GM12878 (cell line): ENCODE results near the gene SLC8B1. TPM values are rescaled to one million over a fixed set of nuclear protein-coding genes. Genes with fewer than 3 reads are reported as not detected.

ENCODE experiments used
- ATAC-seq: fragments of 200-7000 bp; cut with Tn5 transposase; 3 replicates; pipeline ENCODE4 v1.9.1; 2020; ENCODE audit warnings: mild to moderate bottlenecking, moderate library complexity
- BruUV-seq: library from RNA; stranded (reverse); fragments of 400-500 nt; replicated peaks from 2 replicates; lab custom pipeline; 2021; lab: Mats Ljungman, UMichigan
- CTCF ChIA-PET: fragments of 300-600 bp; sonication (Branson Sonifier 250); formaldehyde crosslinking; extraction: SDS; loops from one replicate; lab custom pipeline; 2021; ENCODE audit warnings: inconsistent platforms; lab: Yijun Ruan, JAX
- POLR2A ChIA-PET: fragments of 350-600 bp; formaldehyde crosslinking; extraction: SDS; loops from one replicate; lab custom pipeline; 2021; ENCODE audit warnings: inconsistent platforms; lab: Charles Lee
- RAD21 ChIA-PET: fragments of 300-600 bp; sonication (Branson Sonifier 250); formaldehyde crosslinking; loops from one replicate; lab custom pipeline; 2023; ENCODE audit warnings: antibody characterized with exemption; ENCODE audit not compliant: unreplicated experiment; lab: Charles Lee
- SMC1A ChIA-PET: fragments of 300-600 bp; sonication (Branson Sonifier 250); formaldehyde crosslinking; loops from one replicate; lab custom pipeline; 2023; ENCODE audit not compliant: unreplicated experiment, uncharacterized antibody; lab: Charles Lee
- DNase-seq: peaks from one replicate; pipeline ENCODE4 v3.0.0-alpha.2; 2011; ENCODE audit warnings: low read depth, low spot score
- FAIRE-seq: peaks from 3 replicates; lab custom pipeline; 2011; peaks lifted over from hg19 to GRCh38; lab: Jason Lieb, UNC
- H2AFZ ChIP-seq: 2 replicates; pipeline ENCODE4 v1.6.0; 2011; ENCODE audit warnings: low read depth, low read length, control low read depth; ENCODE audit not compliant: control insufficient read depth
- H3K27ac ChIP-seq: 2 replicates; pipeline ENCODE4 v1.5.1; 2011; ENCODE audit warnings: control low read depth; ENCODE audit not compliant: control insufficient read depth, insufficient read depth
- H3K27me3 ChIP-seq, 2 experiments: replicated peaks in 1 of 2; 2 replicates each; pipeline versions ENCODE4 v1.6.0 to v1.6.1; 2011; ENCODE audit warnings: low read length in 1 of 2; ENCODE audit not compliant: control insufficient read depth in 2 of 2, insufficient read depth in 2 of 2
- H3K36me3 ChIP-seq, 2 experiments: 2 replicates each; pipeline ENCODE4 v1.5.1; 2011; ENCODE audit warnings: low read length in 1 of 2; ENCODE audit not compliant: control insufficient read depth in 2 of 2, insufficient read depth in 2 of 2
- H3K4me1 ChIP-seq: 2 replicates; pipeline ENCODE4 v1.6.1; 2011; ENCODE audit warnings: mild to moderate bottlenecking, low read length, moderate library complexity, mixed read lengths; ENCODE audit not compliant: control insufficient read depth, insufficient read depth
- H3K4me2 ChIP-seq: 2 replicates; pipeline ENCODE4 v1.6.0; 2011; ENCODE audit warnings: control low read depth; ENCODE audit not compliant: control insufficient read depth, insufficient read depth
- H3K4me3 ChIP-seq: fragments of 200-600 bp; sonication (generic); 2 replicates; pipeline ENCODE4 v1.5.1; 2016
- H3K79me2 ChIP-seq: 2 replicates; pipeline ENCODE4 v1.6.0; 2011; ENCODE audit warnings: low read length; ENCODE audit not compliant: control insufficient read depth, insufficient read depth
- H3K9ac ChIP-seq: 2 replicates; pipeline ENCODE4 v1.8.0; 2011; ENCODE audit warnings: low read length, control low read depth, mixed read lengths; ENCODE audit not compliant: control insufficient read depth, insufficient read depth
- H3K9me3 ChIP-seq: replicated peaks from 3 replicates; pipeline ENCODE4 v1.5.1; 2011; ENCODE audit warnings: mild to moderate bottlenecking, low read length; ENCODE audit not compliant: control insufficient read depth, insufficient read depth
- H4K20me1 ChIP-seq: 2 replicates; pipeline ENCODE4 v1.6.0; 2011; ENCODE audit not compliant: control insufficient read depth, insufficient read depth
- ASH2L ChIP-seq: fragments of 300-600, 200-600 bp; sonication (generic); IDR thresholded peaks from 2 replicates; pipeline ENCODE4 v1.6.1; 2017; ENCODE audit warnings: low read depth, mild to moderate bottlenecking, borderline replicate concordance
- CHD1 ChIP-seq: IDR thresholded peaks from 2 replicates; pipeline ENCODE4 v1.6.1; 2012; ENCODE audit warnings: low read depth, low read length, improper control_type of control experiment
- CTCF ChIP-seq, 3 experiments: IDR thresholded peaks in 2 of 3; conservative IDR thresholded peaks in 1 of 3; 2 replicates each; pipeline ENCODE4 v1.5.1; 2011; ENCODE audit warnings: low read depth in 3 of 3, low read length in 3 of 3, mild to moderate bottlenecking in 3 of 3, control low read depth in 2 of 3, moderate library complexity in 2 of 3, inconsistent platforms in 1 of 3, mixed read lengths in 1 of 3; ENCODE audit not compliant: control insufficient read depth in 2 of 3, insufficient read depth in 1 of 3; ENCODE audit errors: extremely low read depth in 1 of 3
- E2F4 ChIP-seq: IDR thresholded peaks from 2 replicates; pipeline ENCODE4 v1.6.1; 2012; ENCODE audit warnings: low read depth, low read length, improper control_type of control experiment
- EP300 ChIP-seq, 2 experiments: fragments of 150-350 bp in 1 of 2; IDR thresholded peaks; 2 replicates each; pipeline ENCODE4 v1.6.1; 2011 to 2012; ENCODE audit warnings: low read depth in 2 of 2, low read length in 2 of 2, borderline replicate concordance in 1 of 2, improper control_type of control experiment in 1 of 2, inconsistent platforms in 1 of 2; ENCODE audit not compliant: control insufficient read depth in 1 of 2
- FOXK2 ChIP-seq: fragments of 450-650 bp; IDR thresholded peaks from 2 replicates; pipeline ENCODE4 v1.6.1; 2017; ENCODE audit warnings: mild to moderate bottlenecking, moderate library complexity
- IKZF2 ChIP-seq, 2 experiments: fragments of 450-650 bp; IDR thresholded peaks; 2 replicates each; pipeline ENCODE4 v1.6.1; 2017; ENCODE audit warnings: mild to moderate bottlenecking in 2 of 2, moderate library complexity in 2 of 2
- MYC ChIP-seq: IDR thresholded peaks from 2 replicates; pipeline ENCODE4 v1.6.1; 2011; ENCODE audit warnings: mild to moderate bottlenecking, low read length, moderate library complexity, inconsistent platforms; ENCODE audit not compliant: insufficient read depth, insufficient replicate concordance, insufficient read length, severe bottlenecking
- NKRF ChIP-seq: fragments of 450-650 bp; conservative IDR thresholded peaks from 2 replicates; pipeline ENCODE4 v1.6.1; 2017; ENCODE audit warnings: mild to moderate bottlenecking, moderate library complexity
- PKNOX1 ChIP-seq: fragments of 450-650 bp; IDR thresholded peaks from 2 replicates; pipeline ENCODE4 v1.6.1; 2016; ENCODE audit warnings: mild to moderate bottlenecking
- SP1 ChIP-seq: IDR thresholded peaks from one replicate; pipeline ENCODE4 v1.6.1; 2011; ENCODE audit warnings: low read depth, low read length
- SPI1 ChIP-seq: IDR thresholded peaks from 2 replicates; pipeline ENCODE4 v1.6.1; 2011; ENCODE audit warnings: low read depth, mild to moderate bottlenecking, low read length, moderate library complexity, borderline replicate concordance; ENCODE audit not compliant: insufficient read depth
- YBX1 ChIP-seq: fragments of 450-650 bp; IDR thresholded peaks from 2 replicates; pipeline ENCODE4 v1.6.1; 2016; ENCODE audit warnings: antibody characterized with exemption
- ZNF687 ChIP-seq: fragments of 450-650 bp; IDR thresholded peaks from 2 replicates; pipeline ENCODE4 v1.6.1; 2017; ENCODE audit warnings: mild to moderate bottlenecking, moderate library complexity
- WGBS: methylation state at CpG from one replicate; pipeline ENCODE4 v1.1.6; 2016; ENCODE audit warnings: low lambda C conversion rate; ENCODE audit not compliant: insufficient replicate concordance, insufficient coverage; ENCODE audit errors: missing lambda C conversion rate; 5-methylcytosine and 5-hydroxymethylcytosine counted together
- in situ Hi-C: fragments of 300-500 bp; cut with MboI; formaldehyde crosslinking; loops from 9 replicates; pipeline ENCODE4 v1.14.3; 2018; ENCODE audit warnings: mixed read lengths
- intact Hi-C: fragments of 100-400 bp; cut with micrococcal nuclease; formaldehyde crosslinking; loops from one replicate; pipeline ENCODE4 v1.14.2; 2022; ENCODE audit not compliant: unreplicated experiment
- polyA plus RNA-seq, 11 experiments: library from polyadenylated mRNA; depleted of rRNA in 4 of 11; unstranded in 6 of 11; stranded (reverse) in 5 of 11; fragments of >200 nt; fragmentation: Nextera tagmentation in 4 of 11; fragmentation: Illumina TruSeq in 1 of 11; extraction: Ambion mirVana in 4 of 11; extraction: Trizol in 1 of 11; gene quantifications; 1 replicate in 1 of 11; 2 replicates in 10 of 11; pipeline versions ENCODE4 v1.2.1 to v1.2.3, GENCODE V29; 2011 to 2016; ENCODE audit warnings: inconsistent platforms in 2 of 11, missing spikeins in 2 of 11, low read depth in 1 of 11
- total RNA-seq, 4 experiments: library from RNA; depleted of rRNA in 3 of 4; stranded (reverse); fragments of >200 nt in 3 of 4; fragmentation: Illumina TruSeq in 1 of 4; extraction: Trizol in 1 of 4; gene quantifications; 2 replicates each; pipeline versions ENCODE4 v1.2.1 to v1.2.3, GENCODE V29; 2013 to 2021

SLC8B1 gene
- total and polyA plus RNA-seq, 10 of the 15 experiments (the other 5 are each of a cell fraction or from before 2014, with no cell fraction given) = 0.18 to 12.3 (median 6.8) TPM

GRCh38 chr12:113364698-113365097 lies 29.8 kb upstream of the SLC8B1 start:
- CTCF ChIA-PET = no interaction called here
- no peak for TF ChIP-seq MYC
- no peak for TF ChIP-seq IKZF2 (IDR thresholded peaks at IDR 0.05)
- TF ChIP-seq SPI1 = no peak
- no peak for TF ChIP-seq CTCF (IDR thresholded peaks at IDR 0.05 in 2 of 3, conservative IDR thresholded peaks at IDR 0.05 in 1 of 3; ENCODE audit: control insufficient read depth in 2 of 3, extremely low read depth in 1 of 3, insufficient read depth in 1 of 3, low read depth in 3 of 3, low read length in 3 of 3)
- no peak for TF ChIP-seq CHD1
- no peak for TF ChIP-seq E2F4
- TF ChIP-seq ASH2L = no peak
- TF ChIP-seq PKNOX1 = no peak
- TF ChIP-seq FOXK2 = no peak
- TF ChIP-seq EP300 (IDR thresholded peaks at IDR 0.05; ENCODE audit: borderline replicate concordance in 1 of 2, control insufficient read depth in 1 of 2, low read depth in 2 of 2, low read length in 2 of 2) = no peak
- TF ChIP-seq SP1 = no peak
- TF ChIP-seq NKRF = no peak
- TF ChIP-seq YBX1 = no peak
- TF ChIP-seq ZNF687 = no peak

More at GRCh38 chr12:113364698-113365097, 29.8 kb upstream of the SLC8B1 start:
- no peaks in the 10 kb centered on the region for H3K79me2 ChIP-seq
- ChIA-PET POLR2A (no interaction called here), RAD21 (no interaction called here), SMC1A (no interaction called here)
- H3K27me3 ChIP-seq = no peaks in the 10 kb centered on the region
- H3K27ac ChIP-seq = no peak overlapping the region
- H3K4me3 ChIP-seq = no peak overlapping the region
- no peak overlapping the region for H2AFZ ChIP-seq
- no peaks in the 10 kb centered on the region for H3K9me3 ChIP-seq
- ATAC-seq (no peak), FAIRE-seq (no peak), DNase-seq (no peak)
- in situ Hi-C loops = no loop called here
- no peaks in the 10 kb centered on the region; a peak in 2 of 4 replicates for H3K36me3 ChIP-seq
- BruUV-seq = no TSS peak
- no peaks in the 10 kb centered on the region for H3K4me1 ChIP-seq
- no peak overlapping the region for H3K9ac ChIP-seq
- H4K20me1 ChIP-seq = no peaks in the 10 kb centered on the region
- H3K4me2 ChIP-seq = no peak overlapping the region
- 93% methylated on average over 5 of the region's 5 CpGs for WGBS
- intact Hi-C loops = no loop called here
